ENCODE measurements around the gene FAM120B.
A peak's percentile ranks its signal among the peaks of the same experiment; 100 is the strongest.

Gene FAM120B

DNA sequence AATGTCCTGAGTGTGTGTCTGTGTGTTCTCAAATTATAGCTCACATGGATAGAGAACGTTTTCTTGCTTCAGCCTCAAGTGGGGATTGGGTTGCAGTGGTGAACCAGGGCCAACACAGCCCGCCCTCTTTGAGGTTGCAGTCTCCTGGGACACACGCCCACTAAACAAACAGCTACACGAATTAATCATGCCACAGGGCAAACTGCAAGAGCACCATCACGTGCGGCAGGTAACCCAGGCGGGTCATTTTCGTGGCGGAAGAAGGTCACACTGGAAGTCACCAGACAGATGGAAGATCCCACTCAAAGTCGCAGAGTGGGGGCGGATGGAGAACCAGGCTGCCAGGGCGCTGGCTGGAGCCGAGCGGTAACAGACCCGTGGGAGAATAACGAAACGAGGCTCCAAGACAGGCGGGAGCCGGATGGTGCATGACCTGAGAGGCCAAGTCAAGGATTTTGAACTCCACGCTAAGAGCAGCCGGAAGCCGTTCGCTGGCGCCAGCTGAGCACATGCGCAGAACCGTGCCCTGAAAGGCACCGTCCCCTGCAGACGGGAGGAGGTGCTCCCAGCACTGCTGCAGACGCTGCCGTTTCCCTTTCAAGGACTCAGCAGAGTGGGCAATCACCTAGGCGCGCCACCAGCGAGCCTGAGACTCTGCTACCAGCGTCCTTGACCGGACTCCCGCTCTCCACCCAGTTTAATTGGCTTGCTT is 26.4 kb upstream of the FAM120B start:
- Mint-ChIP-seq H3K4me1 (ENCODE audit: low read depth) (peaks cover 32% of the 10 kb centered on the region), H3K27ac (peak overlapping the region; percentile 29), H3K9me3 (ENCODE audit: low read depth) (no peaks in the 10 kb centered on the region), H3K4me3 (peak overlapping the region; percentile 76), H3K27me3 (no peaks in the 10 kb centered on the region), H3K36me3 (peaks cover under 1% of the 10 kb centered on the region)

- Mint-ChIP-seq H3K9me3 (ENCODE audit: low read depth) (no peaks in the 10 kb centered on the region), H3K27me3 (no peaks in the 10 kb centered on the region), H3K36me3 (peaks cover 2% of the 10 kb centered on the region), H3K27ac (peak overlapping the region; percentile 29), H3K4me1 (ENCODE audit: low read depth) (peaks cover 32% of the 10 kb centered on the region), H3K4me3 (peak overlapping the region; percentile 76)
Measured at GRCh38 chr6:170280689-170281045, 25.9 kb upstream of the FAM120B start.

GRCh38 chr6:170281331-170282292 is 24.9 kb upstream of the FAM120B start:
- H3K36me3 Mint-ChIP-seq: peaks cover 2% of the 10 kb centered on the region
- H3K4me3 Mint-ChIP-seq: no peak overlapping the region
- peak overlapping the region; percentile 16 for H3K27ac Mint-ChIP-seq
- no peaks in the 10 kb centered on the region for H3K27me3 Mint-ChIP-seq
- H3K9me3 Mint-ChIP-seq (ENCODE audit: low read depth): no peaks in the 10 kb centered on the region
- H3K4me1 Mint-ChIP-seq (ENCODE audit: low read depth): peaks cover 32% of the 10 kb centered on the region

- Mint-ChIP-seq H3K27ac (no peak overlapping the region), H3K27me3 (no peaks in the 10 kb centered on the region), H3K4me3 (no peak overlapping the region), H3K9me3 (ENCODE audit: low read depth) (no peaks in the 10 kb centered on the region), H3K36me3 (peaks cover 2% of the 10 kb centered on the region), H3K4me1 (ENCODE audit: low read depth) (peaks cover 26% of the 10 kb centered on the region)
Measured at GRCh38 chr6:170282512-170283158, 23.9 kb upstream of the FAM120B start.

- no peak overlapping the region for H3K4me3 Mint-ChIP-seq
- H3K27ac Mint-ChIP-seq: no peak overlapping the region
- H3K9me3 Mint-ChIP-seq (ENCODE audit: low read depth): no peaks in the 10 kb centered on the region
- no peaks in the 10 kb centered on the region for H3K27me3 Mint-ChIP-seq
- peaks cover 22% of the 10 kb centered on the region for H3K4me1 Mint-ChIP-seq (ENCODE audit: low read depth)
- peaks cover 2% of the 10 kb centered on the region for H3K36me3 Mint-ChIP-seq
Measured at GRCh38 chr6:170283212-170284081, 23.1 kb upstream of the FAM120B start.

DNA sequence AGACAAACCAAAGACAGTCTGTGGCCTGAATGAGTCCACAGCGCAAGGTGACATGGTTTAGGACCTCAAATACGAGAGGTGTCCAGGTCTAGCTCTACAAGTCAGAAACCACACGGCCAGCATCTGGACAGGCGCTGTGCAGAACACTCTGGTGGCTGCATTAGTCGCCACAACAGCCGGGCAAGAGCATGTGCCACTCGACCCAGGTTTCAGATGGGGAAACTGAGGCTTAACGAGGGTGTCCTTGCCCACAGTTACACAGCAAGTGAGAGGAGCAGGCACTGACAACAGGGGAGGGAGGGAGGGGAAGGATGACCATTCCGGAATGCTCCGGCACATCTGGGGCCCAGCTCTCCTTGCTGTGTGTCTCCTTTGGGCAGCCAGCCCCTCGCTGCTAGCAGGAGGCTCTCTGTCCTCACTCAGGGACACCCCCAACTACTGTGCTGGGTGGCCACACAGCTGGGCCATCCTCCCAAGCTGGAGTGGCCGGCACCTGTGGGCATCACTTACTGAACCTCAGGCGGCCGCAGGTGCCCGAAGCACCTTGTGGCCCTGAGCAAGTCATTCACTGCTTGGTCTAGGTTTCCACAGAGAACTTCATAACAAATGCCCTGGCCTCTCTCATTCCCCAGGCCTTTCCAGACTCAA is 22.3 kb upstream of the FAM120B start:
- Mint-ChIP-seq H3K27ac (no peak overlapping the region), H3K9me3 (ENCODE audit: low read depth) (no peaks in the 10 kb centered on the region), H3K27me3 (no peaks in the 10 kb centered on the region), H3K4me3 (no peak overlapping the region), H3K36me3 (peaks cover 2% of the 10 kb centered on the region), H3K4me1 (ENCODE audit: low read depth) (peaks cover 20% of the 10 kb centered on the region)

GRCh38 chr6:170284866-170285469 is 21.6 kb upstream of the FAM120B start:
- H3K4me1 Mint-ChIP-seq (ENCODE audit: low read depth): peaks cover 13% of the 10 kb centered on the region
- no peaks in the 10 kb centered on the region for H3K9me3 Mint-ChIP-seq (ENCODE audit: low read depth)
- no peak overlapping the region for H3K27ac Mint-ChIP-seq
- no peaks in the 10 kb centered on the region for H3K27me3 Mint-ChIP-seq
- H3K4me3 Mint-ChIP-seq: no peak overlapping the region
- peaks cover 2% of the 10 kb centered on the region for H3K36me3 Mint-ChIP-seq

DNA sequence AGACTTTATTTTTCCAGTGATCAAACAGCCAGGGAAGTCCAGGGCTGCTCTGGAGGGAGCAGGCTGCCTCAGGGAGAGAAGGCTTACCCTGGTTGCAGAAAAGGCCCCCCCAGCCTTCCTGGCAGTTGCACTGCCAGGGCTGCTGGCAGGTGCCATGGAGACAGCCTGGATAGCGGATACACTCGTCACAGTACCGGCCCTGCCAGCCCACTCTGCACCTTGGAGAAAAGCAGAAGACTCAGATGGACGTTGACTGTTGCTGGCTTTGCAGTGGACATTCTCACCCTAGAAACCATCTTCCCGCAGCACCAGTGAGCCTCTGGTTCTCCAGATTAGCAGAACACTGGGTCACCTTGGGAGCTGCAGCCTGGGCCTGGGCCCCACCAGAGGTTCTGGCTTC is 21.1 kb upstream of the FAM120B start:
- Mint-ChIP-seq H3K4me1 (ENCODE audit: low read depth) (peaks cover 11% of the 10 kb centered on the region), H3K27ac (no peak overlapping the region), H3K9me3 (ENCODE audit: low read depth) (no peaks in the 10 kb centered on the region), H3K27me3 (no peaks in the 10 kb centered on the region), H3K36me3 (peaks cover 2% of the 10 kb centered on the region), H3K4me3 (no peak overlapping the region)

GRCh38 chr6:170286246-170286933 is 20.2 kb upstream of the FAM120B start:
- Mint-ChIP-seq H3K4me3 (no peak overlapping the region), H3K27ac (no peak overlapping the region), H3K27me3 (no peaks in the 10 kb centered on the region), H3K9me3 (ENCODE audit: low read depth) (no peaks in the 10 kb centered on the region), H3K4me1 (ENCODE audit: low read depth) (peaks cover 9% of the 10 kb centered on the region), H3K36me3 (peaks cover 2% of the 10 kb centered on the region)

- Mint-ChIP-seq H3K27me3 (peaks cover 2% of the 10 kb centered on the region), H3K9me3 (ENCODE audit: low read depth) (no peaks in the 10 kb centered on the region), H3K27ac (no peak overlapping the region), H3K36me3 (peaks cover 2% of the 10 kb centered on the region), H3K4me1 (ENCODE audit: low read depth) (peaks cover 11% of the 10 kb centered on the region), H3K4me3 (no peak overlapping the region)
Measured at GRCh38 chr6:170286934-170287265, 19.7 kb upstream of the FAM120B start.

DNA sequence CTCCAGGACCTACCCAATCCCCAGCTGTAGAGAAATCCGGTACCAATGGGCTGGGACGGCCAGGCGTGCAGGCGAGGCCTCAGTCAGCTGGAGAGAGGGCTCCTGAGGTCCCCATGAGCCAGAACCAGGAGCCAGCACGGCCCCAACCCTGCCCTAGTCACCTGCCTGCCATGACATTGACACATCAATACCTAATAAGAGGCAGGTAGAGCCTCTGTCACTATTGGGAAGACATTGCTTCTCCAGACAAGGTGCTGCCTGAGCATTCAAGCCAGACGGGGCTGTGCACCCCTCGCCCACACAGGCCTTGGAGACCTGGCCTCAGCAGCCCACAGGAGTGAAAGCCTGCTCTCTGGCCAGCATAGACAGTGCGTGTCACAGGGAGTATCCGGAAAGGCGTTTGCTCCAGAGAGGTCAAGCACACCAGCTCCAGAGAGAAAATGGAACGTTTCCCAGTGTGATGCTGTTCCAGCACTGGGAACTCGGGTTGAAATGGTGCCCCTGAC is 19.1 kb upstream of the FAM120B start:
- H3K36me3 Mint-ChIP-seq: peaks cover 2% of the 10 kb centered on the region
- H3K27me3 Mint-ChIP-seq: peaks cover 2% of the 10 kb centered on the region
- no peaks in the 10 kb centered on the region for H3K9me3 Mint-ChIP-seq (ENCODE audit: low read depth)
- peaks cover 17% of the 10 kb centered on the region for H3K4me1 Mint-ChIP-seq (ENCODE audit: low read depth)
- no peak overlapping the region for H3K27ac Mint-ChIP-seq
- H3K4me3 Mint-ChIP-seq: peak overlapping the region; percentile 32

GRCh38 chr6:170288091-170288631 is 18.4 kb upstream of the FAM120B start:
- peak overlapping the region; percentile 88 for H3K4me3 Mint-ChIP-seq
- H3K4me1 Mint-ChIP-seq (ENCODE audit: low read depth): peaks cover 24% of the 10 kb centered on the region
- H3K27ac Mint-ChIP-seq: peak overlapping the region; percentile 61
- H3K9me3 Mint-ChIP-seq (ENCODE audit: low read depth): no peaks in the 10 kb centered on the region
- peaks cover 2% of the 10 kb centered on the region for H3K36me3 Mint-ChIP-seq
- H3K27me3 Mint-ChIP-seq: peaks cover 5% of the 10 kb centered on the region

- Mint-ChIP-seq H3K27ac (peak overlapping the region; percentile 61), H3K4me1 (ENCODE audit: low read depth) (peaks cover 30% of the 10 kb centered on the region), H3K9me3 (ENCODE audit: low read depth) (no peaks in the 10 kb centered on the region), H3K27me3 (peaks cover 9% of the 10 kb centered on the region), H3K36me3 (peaks cover 2% of the 10 kb centered on the region), H3K4me3 (peak overlapping the region; percentile 88)
Measured at GRCh38 chr6:170288852-170289179, 17.7 kb upstream of the FAM120B start.

All from activated naive CD8-positive, alpha-beta T cell (primary cell).